Activated CD8-positive, alpha-beta memory T cell treated with anti-CD3 and anti-CD28 coated beads, Interleukin-2, amount 50 U/mL, for 24 hours (primary cell): ENCODE results near the gene PBX4.

Experiments used
- DNase-seq: peaks from one replicate; pipeline ENCODE4 v3.0.0-alpha.2; 2020; ENCODE audit errors: extremely low read depth

PBX4 gene

GRCh38 chr19:19649155-19649554 is 30.7 kb upstream of the PBX4 start:
- DNase-seq, result no peak

GRCh38 chr19:19647037-19647835 is 28.7 kb upstream of the PBX4 start:
- no peak for DNase-seq

GRCh38 chr19:19645233-19645870 is 26.9 kb upstream of the PBX4 start:
- DNase-seq, result no peak

- no peak for DNase-seq
These were observed 25.5 kb upstream of the PBX4 start for GRCh38 chr19:19644054-19644388.

- DNase-seq, result peak; percentile 67
These were observed 24.9 kb upstream of the PBX4 start, which contains the start of gene GMIP for GRCh38 chr19:19643158-19644053. Gene GMIP (minus strand): TSS chr19:19643657. CDS start chr19:19643529, 128 bp downstream.

- DNase-seq, result no peak
These were observed 24.1 kb upstream of the PBX4 start for GRCh38 chr19:19642506-19643157.

GRCh38 chr19:19637523-19638251 is 19.2 kb upstream of the PBX4 start:
- no peak for DNase-seq

GRCh38 chr19:19637186-19637522 is 18.7 kb upstream of the PBX4 start:
- DNase-seq, result no peak

GRCh38 chr19:19636573-19637185 is 18.2 kb upstream of the PBX4 start:
- DNase-seq, result no peak

- no peak for DNase-seq
These were observed 16.8 kb upstream of the PBX4 start for GRCh38 chr19:19635313-19635702.

- DNase-seq, result no peak
These were observed 16.2 kb upstream of the PBX4 start for GRCh38 chr19:19634516-19635312.

- DNase-seq, result no peak
These were observed 15.4 kb upstream of the PBX4 start for GRCh38 chr19:19633711-19634515.

GRCh38 chr19:19632661-19633060 is 14.2 kb upstream of the PBX4 start:
- no peak for DNase-seq

GRCh38 chr19:19631346-19631745 is 12.9 kb upstream of the PBX4 start:
- DNase-seq, result no peak

- no peak for DNase-seq
These were observed 11.9 kb upstream of the PBX4 start for GRCh38 chr19:19630426-19630825.

- no peak for DNase-seq
These were observed 11.6 kb upstream of the PBX4 start for GRCh38 chr19:19630062-19630414.

- no peak for DNase-seq
These were observed 10.1 kb upstream of the PBX4 start for GRCh38 chr19:19628501-19629134.

GRCh38 chr19:19627621-19628500 is 9.4 kb upstream of the PBX4 start, which contains the start of gene LPAR2:
Gene LPAR2 (minus strand): TSS chr19:19628220. CDS start chr19:19627275, 945 bp downstream.
- no peak for DNase-seq
